CD4-positive, alpha-beta T cell treated with Interleukin-15 for 1 hour (primary cell): ENCODE results near the gene ZNF599.
"Not testable (repeated sequence)": the region's sequence is repeated elsewhere in the genome, so short reads cannot be mapped to it uniquely, and the experiment has no call there.

ENCODE experiments used
- DNase-seq: peaks from one replicate; pipeline ENCODE4 v3.0.0-alpha.2; 2020

Gene ZNF599

GRCh38 chr19:34772697-34773554, at the start of gene ZNF599:
ZNF599 (minus strand) TSS chr19:34773215; CDS start chr19:34772841, 374 bp downstream.
- peak; percentile 90 for DNase-seq

DNA sequence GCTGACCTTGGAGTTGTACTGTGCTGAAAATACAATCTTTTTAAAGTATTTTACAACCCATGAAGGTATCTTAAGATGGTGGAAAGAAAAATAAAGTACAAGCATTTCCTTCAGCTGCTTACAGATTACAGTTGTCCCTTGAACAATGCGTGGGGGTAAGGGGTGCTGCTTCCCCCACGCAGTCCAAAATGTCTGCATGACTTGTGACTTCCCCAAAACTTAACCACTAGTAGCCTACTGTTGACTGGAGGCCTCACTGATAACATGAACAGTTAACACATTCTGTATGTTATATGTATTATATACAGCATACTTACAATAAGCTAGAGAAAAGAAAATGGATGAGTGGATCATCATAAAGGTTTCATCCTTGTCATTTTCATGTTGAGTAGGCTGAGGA, 45.3 kb upstream of the ZNF599 start:
- DNase-seq, result no peak

DNA sequence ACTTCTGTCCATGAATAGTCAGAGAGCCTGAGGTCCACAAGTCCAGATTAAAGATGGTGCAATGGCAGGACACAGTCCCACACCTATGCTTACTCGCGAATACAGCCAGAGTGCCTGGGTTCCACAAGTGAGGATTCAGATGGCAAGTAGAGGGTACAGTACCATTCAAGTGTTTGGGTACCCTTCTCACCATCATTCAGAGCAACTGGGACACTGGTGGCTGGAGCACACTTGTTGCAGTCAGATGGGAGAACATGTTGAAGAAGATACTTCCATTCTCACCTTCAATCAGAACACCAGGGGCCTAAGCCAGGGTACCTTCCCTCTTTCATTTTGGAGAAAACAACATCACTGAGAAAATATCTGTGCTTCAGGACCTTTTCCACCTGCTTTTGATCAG, 43.7 kb upstream of the ZNF599 start:
- no peak for DNase-seq

GRCh38 chr19:34808566-34808965, 35.6 kb upstream of the ZNF599 start:
- no peak for DNase-seq

DNA sequence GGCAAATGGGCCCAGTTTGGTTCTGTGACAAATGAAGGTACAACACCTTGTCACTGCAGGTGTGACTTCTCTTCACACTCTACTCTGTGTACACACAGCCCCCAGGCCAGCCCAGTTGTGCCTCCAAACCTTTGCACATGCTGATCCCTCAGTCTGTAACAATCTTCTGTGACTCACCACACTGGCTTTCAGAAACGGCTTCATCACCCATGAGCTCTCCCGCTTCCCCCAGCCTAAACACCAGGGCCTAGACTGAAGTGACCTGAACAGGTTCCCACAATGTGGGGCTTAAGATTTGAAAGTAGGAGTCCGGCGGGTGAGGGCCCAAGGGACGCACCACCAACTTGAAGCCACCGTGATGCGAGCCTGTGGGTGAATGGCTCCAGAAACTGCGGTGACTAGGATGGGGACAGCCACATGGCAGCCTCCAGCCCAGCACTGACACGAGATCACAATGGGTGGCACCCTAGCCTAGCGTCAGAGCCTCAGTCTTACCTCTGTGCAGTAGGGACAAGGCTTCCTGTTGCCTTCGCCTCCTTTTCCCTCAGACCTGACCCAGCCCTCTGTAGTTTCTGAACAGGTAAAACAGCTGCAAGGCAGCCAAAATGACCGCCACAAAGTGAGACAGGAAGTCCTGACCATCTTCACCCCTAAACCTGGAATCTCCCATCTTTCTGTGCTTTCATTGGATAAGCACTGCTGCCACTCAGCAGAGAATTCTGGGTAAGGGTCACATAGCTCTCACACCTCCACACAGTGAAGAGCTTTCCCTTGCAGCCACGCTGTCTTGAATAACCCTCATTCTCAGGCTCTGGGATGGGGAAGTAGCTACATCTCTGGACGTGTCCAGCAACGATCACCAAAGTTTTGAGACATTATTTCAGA, 34.2 kb upstream of the ZNF599 start:
- no peak for DNase-seq

DNA sequence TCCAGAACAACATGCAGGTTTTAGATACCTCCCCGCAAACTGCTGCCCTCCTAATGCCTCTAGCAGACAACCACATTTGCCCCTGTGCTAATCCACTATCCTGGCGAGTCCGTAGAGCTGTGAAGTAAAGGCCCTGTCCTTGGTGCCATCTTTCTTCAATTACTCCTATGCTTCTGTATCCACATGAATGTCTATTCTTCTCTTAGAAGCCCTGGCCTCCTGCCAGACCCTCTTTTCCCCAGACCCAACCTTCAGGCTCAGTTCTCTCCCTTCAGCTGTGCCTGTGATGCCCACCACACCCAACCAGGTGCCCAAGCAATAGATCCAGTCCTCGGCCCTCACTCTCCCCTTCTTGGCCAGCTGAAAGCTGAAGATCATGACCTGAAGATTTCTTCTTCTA, 31.1 kb upstream of the ZNF599 start:
- DNase-seq, result no peak

DNA sequence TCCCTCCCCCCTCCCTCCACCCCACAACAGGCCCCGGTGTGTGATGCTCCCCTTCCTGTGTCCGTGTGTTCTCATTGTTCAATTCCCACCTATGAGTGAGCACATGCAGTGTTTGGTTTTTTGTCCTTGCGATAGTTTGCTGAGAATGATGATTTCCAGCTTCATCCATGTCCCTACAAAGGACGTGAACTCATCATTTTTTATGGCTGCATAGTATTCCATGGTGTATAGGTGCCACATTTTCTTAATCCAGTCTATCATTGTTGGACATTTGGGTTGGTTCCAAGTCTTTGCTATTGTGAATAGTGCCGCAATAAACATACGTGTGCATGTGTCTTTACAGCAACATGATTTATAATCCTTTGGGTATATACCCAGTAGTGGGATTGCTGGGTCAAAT, 23.9 kb upstream of the ZNF599 start:
- DNase-seq, result not testable (repeated sequence)

DNA sequence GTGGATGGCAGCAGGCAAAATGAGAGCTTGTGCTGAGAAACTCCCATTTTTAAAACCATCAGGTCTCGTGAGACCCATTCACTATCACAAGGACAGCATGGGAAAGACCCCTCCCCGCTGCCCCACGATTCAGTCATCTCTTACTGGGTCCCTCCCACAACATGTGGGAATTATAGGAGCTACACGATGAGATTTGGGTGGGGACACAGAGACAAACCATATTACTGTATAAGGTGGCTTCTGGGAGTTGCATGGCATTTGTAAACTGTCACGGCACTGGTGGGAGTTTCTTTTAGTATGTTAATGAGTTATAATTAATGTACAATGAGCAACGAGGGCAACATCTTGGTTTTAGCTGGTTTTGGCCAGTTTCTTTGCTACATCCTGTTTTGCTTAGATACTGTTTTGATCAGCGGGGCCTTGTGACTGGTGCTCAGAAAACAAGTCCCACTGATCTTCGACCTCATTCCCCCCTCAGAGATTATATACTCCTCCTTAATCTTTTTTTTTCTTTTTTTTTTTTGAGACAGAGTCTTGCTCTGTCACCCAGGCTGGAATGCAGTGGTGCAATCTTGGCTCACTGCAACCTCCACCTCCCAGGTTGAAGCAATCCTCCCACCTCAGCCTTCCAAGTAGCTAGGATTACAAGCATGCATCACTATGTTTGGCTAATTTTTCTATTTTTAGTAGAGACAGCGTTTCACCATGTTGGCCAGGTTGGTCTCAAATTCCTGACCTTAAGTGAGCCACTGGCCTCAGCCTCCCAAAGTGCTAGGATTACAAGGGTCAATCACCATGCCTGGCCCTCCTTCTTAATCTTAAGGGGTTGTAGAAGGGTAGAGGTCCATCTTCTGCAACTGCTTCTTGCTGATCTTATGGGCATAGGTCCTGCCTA, 21.3 kb upstream of the ZNF599 start:
- DNase-seq, result no peak

GRCh38 chr19:34793565-34793964, 20.6 kb upstream of the ZNF599 start:
- no peak for DNase-seq

DNA sequence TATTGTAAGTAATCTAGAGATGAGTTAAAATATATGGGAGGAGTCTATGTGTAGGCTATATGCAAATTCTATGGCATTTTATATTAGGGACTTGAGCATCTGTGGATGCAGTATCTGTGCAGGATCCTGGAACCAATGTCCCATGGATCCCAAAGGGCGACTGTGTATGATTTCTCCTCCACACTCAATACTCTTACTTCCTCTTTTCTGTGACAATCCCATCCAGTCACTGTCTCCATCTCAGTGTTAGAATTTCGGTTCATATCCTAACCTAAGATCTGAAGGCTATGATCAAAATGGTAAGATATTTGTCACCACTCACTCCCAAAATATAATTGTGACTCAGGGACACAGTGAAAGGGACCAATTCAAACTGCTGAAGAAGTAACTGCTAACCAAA, 15.1 kb upstream of the ZNF599 start:
- no peak for DNase-seq

DNA sequence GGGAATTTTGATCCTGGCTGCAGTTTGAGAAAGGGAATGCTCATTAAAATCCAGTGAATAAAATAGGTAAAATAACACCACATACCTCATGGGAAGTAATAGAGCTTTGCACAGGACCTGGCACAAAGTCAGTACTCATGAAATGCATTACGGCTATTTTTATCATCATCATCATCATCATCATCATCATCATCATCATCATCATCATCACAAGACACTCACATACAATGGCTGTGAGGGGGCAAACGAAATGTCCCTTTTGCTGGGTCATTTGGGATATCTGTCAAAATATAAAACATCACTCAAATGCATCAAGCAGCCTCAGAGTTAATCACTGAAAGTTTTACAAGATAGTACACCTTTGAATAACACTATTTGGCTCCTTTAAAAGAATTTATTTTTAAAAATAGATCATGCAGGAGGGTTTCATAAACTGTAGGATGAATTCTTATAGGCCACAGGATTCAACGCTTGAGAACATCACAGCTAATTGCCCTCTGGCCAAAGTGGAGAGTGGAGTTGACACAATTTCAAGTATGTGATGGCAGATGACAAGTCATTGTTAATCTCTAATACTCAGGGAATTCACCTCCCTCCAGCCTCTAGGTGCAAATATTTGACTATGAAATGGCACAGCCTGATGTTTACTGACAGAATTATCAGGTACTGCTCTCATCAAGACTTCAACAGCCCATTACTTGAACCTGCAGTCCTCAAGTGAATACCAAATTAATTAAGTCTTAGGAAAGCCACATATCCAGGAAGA, 14.2 kb upstream of the ZNF599 start:
- DNase-seq, result no peak

GRCh38 chr19:34786236-34786635, 13.2 kb upstream of the ZNF599 start:
- DNase-seq, result no peak

- no peak for DNase-seq
These were observed 6.6 kb upstream of the ZNF599 start for GRCh38 chr19:34779652-34780051.

DNA sequence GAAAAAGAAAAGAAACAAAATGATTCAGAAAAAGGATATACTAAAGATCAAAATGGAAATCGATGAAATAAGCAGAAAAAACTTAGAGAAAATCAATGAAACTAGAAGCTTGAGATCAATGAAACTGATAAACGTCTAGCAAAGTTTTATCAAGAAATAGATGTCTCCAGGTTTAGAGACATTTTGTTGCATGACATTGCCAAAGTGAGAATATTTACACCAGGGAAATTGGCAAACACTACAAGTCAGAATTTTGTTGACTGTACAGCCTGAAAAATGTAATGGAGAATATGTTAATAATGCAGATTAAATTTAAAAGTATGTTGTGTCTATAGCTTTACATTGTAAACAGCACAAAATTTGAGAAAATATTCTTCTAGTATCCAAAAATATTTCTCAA, 5.3 kb upstream of the ZNF599 start:
- DNase-seq, result no peak

DNA sequence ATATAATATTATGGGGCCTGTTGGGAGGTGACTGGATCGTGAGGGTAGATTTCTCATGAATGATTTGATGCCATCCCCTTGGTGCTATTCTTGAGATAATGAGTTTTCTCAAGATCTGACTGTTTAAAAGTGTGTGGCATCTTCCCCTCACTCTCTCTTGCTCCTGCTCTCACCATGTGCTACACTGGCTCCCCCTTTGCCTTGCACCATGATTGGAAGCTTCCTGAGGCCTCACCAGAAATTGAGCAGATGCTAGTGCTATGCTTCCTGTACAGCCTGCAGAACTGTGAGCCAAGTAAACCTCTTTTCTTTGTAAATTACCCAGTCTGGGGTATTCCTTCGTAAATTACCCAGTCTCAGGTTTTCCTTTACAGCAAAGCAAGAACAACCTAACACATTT, 1.8 kb upstream of the ZNF599 start:
- no peak for DNase-seq

GRCh38 chr19:34773555-34773864, 495 bp upstream of the ZNF599 start:
- no peak for DNase-seq

- no peak for DNase-seq
These were observed 5.1 kb downstream of the ZNF599 start for GRCh38 chr19:34767951-34768350.

DNA sequence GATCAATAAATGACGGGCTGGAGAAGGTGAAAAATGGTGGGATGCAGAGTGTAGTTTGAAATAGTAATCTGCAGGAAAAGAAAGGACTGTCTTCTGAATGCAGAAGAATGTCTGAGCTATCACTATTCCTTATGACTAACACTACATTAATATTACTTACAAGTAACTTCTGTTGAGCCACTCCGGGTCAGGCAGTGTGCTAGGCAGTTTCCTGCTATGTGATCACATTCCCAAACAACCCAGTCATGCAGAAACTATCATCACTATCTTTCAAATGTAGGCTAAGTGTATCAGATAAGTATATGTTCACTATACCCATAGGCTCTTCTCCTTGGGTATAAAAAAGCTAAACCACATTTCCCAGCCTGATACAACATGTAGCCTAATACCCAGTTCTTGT, 6.6 kb downstream of the ZNF599 start:
- no peak for DNase-seq

- no peak for DNase-seq
These were observed 13.6 kb downstream of the ZNF599 start for GRCh38 chr19:34759218-34759917.

DNA sequence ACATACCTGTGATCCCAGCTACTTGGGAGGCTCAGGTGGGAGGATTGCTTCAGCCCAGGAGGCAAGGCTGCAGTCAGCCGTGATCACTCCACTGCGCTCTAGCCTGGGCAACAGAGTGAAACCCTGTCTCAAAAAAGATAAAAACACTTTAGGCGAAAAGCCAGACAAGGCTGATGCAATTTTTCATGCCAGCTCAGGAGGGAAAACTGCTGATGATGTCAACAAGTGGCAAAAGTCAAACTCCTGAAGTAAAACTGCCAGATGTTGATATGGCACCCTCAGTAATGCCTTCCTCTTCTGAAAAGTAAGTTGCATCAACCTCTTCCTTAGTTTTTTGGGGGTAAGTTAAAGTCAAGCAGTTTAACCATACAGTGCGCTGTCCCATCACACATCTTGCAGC, 15.6 kb downstream of the ZNF599 start:
- DNase-seq, result no peak

- DNase-seq, result no peak
These were observed 27.9 kb downstream of the ZNF599 start for GRCh38 chr19:34744896-34745690.
